ENCODE measurements around the gene UBN1. TPM values are rescaled to one million over a fixed set of nuclear protein-coding genes. Genes with fewer than 3 reads are reported as not detected.

Gene UBN1
- total and polyA plus RNA-seq, 8 donors: 5.4 to 319 (median 34.2) TPM

DNA sequence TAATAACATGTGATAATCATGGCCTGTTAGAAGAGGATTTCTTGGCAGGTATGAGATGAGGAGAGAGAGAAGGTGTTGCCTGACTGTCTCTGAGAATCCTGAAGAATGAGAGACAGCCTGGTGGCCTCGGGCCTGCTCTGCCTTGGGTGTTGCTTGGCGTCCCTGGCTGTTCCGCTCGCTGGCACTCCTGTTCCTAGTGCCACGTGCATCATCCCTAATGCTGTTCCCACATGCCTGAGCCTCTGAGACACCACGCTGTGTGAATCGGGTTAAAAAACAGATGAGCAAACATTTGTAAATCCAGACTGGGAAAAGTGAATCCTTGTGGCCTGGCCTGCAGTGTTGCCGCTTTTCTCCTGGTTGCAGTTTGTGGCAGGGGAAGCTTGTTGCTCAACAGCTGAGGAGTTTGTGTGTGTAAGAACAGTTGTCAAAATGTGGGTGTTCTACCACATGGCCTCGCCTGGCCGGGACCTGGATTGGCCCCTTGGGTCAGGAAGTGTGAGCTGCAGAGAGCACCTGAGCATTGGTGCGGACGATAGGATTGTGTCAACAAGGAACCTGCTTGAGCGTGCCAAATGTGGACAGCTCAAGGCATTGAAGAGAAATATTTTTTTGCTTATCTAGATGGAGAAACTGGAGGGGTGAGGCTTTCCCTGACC lies 22.0 kb downstream of the UBN1 start:
- intact Hi-C loops (cut with DNase I; ENCODE audit: low total_unique reads): no loop called here
- H3K4me3 ChIP-seq: no peak overlapping the region
- no peaks in the 10 kb centered on the region for H3K27me3 ChIP-seq
- H3K36me3 ChIP-seq: peaks cover 44 to 77% (median 71%) of the 10 kb centered on the region in 4 donors
- DNase-seq: peak; percentile 59 to 72
- 42 to 69% (median 58%) methylated on average over 13 of the region's 13 CpGs for WGBS, 5 donors
- no peaks in the 10 kb centered on the region for H3K9me3 ChIP-seq
- peak overlapping the region in 2 of 5 donors; percentile 7 to 34 for H3K27ac ChIP-seq
- H3K4me1 ChIP-seq: peaks cover 13 to 39% (median 30%) of the 10 kb centered on the region in 4 donors
- TF ChIP-seq CTCF (IDR thresholded peaks at IDR 0.05) (no peak), EP300 (IDR thresholded peaks at IDR 0.05) (no peak), POLR2AphosphoS5 (IDR thresholded peaks at IDR 0.05) (peak in 1 of 3 donors; percentile 18)

- WGBS, 5 donors: 72 to 84% (median 76%) methylated on average over 16 to 21 of the region's 21 CpGs
- no peaks in the 10 kb centered on the region for H3K27me3 ChIP-seq
- H3K4me1 ChIP-seq: peaks cover 13 to 37% (median 30%) of the 10 kb centered on the region in 4 donors
- DNase-seq: peak in 1 of 2 donors; percentile 73
- no peaks in the 10 kb centered on the region for H3K9me3 ChIP-seq
- no peak for TF ChIP-seq POLR2A (IDR thresholded peaks at IDR 0.05)
- no peak for TF ChIP-seq EP300 (IDR thresholded peaks at IDR 0.05)
- no peak for TF ChIP-seq POLR2AphosphoS5 (IDR thresholded peaks at IDR 0.05)
- no peak for TF ChIP-seq CTCF (IDR thresholded peaks at IDR 0.05)
- H3K36me3 ChIP-seq: peaks cover 53 to 85% (median 74%) of the 10 kb centered on the region in 4 donors
- no peak overlapping the region for H3K4me3 ChIP-seq
- intact Hi-C loops (cut with DNase I; ENCODE audit: low total_unique reads): no loop called here
- H3K27ac ChIP-seq: peak overlapping the region in 1 of 5 donors; percentile 3
Observed at GRCh38 chr16:4870138-4870671, 22.9 kb downstream of the UBN1 start.

DNA sequence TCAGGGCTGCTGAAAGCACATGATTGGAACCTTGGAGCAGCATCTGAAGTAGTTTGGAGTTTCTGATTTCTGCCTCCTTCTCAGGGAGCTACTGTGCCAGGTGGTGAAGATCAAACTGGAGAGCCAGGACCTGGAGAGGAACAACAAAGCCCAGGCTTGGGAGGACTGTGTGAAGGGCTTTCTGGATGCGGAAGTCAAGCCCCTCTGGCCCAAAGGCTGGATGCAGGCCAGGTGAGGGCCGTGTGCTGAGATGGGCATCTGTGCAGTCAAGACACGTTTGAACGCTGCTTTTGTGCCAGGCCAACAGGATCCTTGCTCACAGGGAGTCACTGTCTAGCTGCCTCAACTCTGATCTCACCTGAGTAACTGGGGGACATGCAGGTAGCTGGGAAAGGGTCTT lies 23.8 kb downstream of the UBN1 start:
- TF ChIP-seq CTCF (IDR thresholded peaks at IDR 0.05): no peak
- Histone ChIP-seq H3K27ac (no peak overlapping the region), H3K27me3 (no peaks in the 10 kb centered on the region), H3K36me3 (peaks cover 58 to 93% (median 81%) of the 10 kb centered on the region in 4 donors), H3K4me3 (no peak overlapping the region), H3K4me1 (peaks cover 13 to 37% (median 30%) of the 10 kb centered on the region in 4 donors), H3K9me3 (no peaks in the 10 kb centered on the region)
- 74 to 92% (median 86%) methylated on average over 4 of the region's 4 CpGs for WGBS, 5 donors
- intact Hi-C loops (cut with DNase I; ENCODE audit: low total_unique reads): no loop called here
- no peak for DNase-seq

DNA sequence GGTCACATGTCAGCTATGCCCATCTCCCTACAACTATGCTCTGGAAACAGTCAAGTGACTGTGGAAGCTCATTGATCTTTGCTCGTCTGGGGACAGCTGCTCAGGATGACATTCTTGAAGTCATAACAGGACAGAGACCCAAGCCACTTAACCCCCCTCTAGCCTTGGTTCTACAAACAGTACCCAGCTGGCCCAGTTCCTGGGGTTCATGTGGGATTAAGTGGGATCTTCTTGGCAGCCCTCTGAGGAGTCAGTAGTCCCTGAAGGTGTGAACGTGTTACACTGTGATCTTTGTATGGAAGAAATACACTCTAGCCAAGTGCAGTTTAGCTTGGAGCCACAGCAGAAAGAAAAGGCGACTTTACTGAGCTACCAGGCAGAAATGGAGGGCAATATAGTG lies 25.8 kb downstream of the UBN1 start:
- Histone ChIP-seq H3K27ac (no peak overlapping the region), H3K4me3 (no peak overlapping the region), H3K27me3 (no peaks in the 10 kb centered on the region), H3K4me1 (peaks cover 9 to 29% (median 27%) of the 10 kb centered on the region in 4 donors), H3K9me3 (no peaks in the 10 kb centered on the region), H3K36me3 (peaks cover 76 to 99% (median 97%) of the 10 kb centered on the region in 4 donors)
- no peak for DNase-seq
- intact Hi-C loops (cut with DNase I; ENCODE audit: low total_unique reads): no loop called here
- WGBS, 5 donors: 75 to 90% (median 84%) methylated on average over 3 of the region's 3 CpGs
- TF ChIP-seq POLR2AphosphoS5 (IDR thresholded peaks at IDR 0.05) (no peak), EP300 (IDR thresholded peaks at IDR 0.05) (no peak)

GRCh38 chr16:4874666-4875065 lies 27.4 kb downstream of the UBN1 start:
- no peak for DNase-seq
- H3K36me3 ChIP-seq: peaks cover 90 to 100% (median 100%) of the 10 kb centered on the region in 4 donors
- WGBS, 5 donors: 82 to 93% (median 88%) methylated on average over 7 to 8 of the region's 8 CpGs
- peaks cover 0 to 13% (median 12%) of the 10 kb centered on the region in 4 donors for H3K4me1 ChIP-seq
- no peak overlapping the region for H3K27ac ChIP-seq
- no peaks in the 10 kb centered on the region for H3K27me3 ChIP-seq
- no peaks in the 10 kb centered on the region for H3K9me3 ChIP-seq
- intact Hi-C loops (cut with DNase I; ENCODE audit: low total_unique reads): no loop called here
- TF ChIP-seq EP300 (IDR thresholded peaks at IDR 0.05) (no peak), POLR2A (IDR thresholded peaks at IDR 0.05) (no peak), POLR2AphosphoS5 (IDR thresholded peaks at IDR 0.05) (no peak), CTCF (IDR thresholded peaks at IDR 0.05) (no peak)
- no peak overlapping the region for H3K4me3 ChIP-seq
